Measurements from ENCODE around the gene USP17L22. TPM values are rescaled to one million over a fixed set of nuclear protein-coding genes. Genes with fewer than 3 reads are reported as not detected.
"Not testable (repeated sequence)": the region's sequence is repeated elsewhere in the genome, so short reads cannot be mapped to it uniquely, and the experiment has no call there.

Gene USP17L22
- total RNA-seq, 1 experiment from 2014 or later, result not detected

GRCh38 chr4:9247953-9248680 lies 19.3 kb upstream of the USP17L22 start, which contains the start of gene USP17L18:
Gene USP17L18 (plus strand): TSS chr4:9248630. CDS start chr4:9248630, 0 bp downstream.
- H3K27me3 ChIP-seq (replicated peaks; ENCODE audit: control insufficient read depth, insufficient read depth, low read length); H3K27ac Mint-ChIP-seq (ENCODE audit: unreplicated experiment); H3K9me3 ChIP-seq; H3K4me1 ChIP-seq; BruUV-seq (replicated peaks); H3K4me3 ChIP-seq (ENCODE audit: low read depth, low read length); H3K4me1 Mint-ChIP-seq (ENCODE audit: low read depth, unreplicated experiment); intact Hi-C loops (cut with micrococcal nuclease; ENCODE audit: unreplicated experiment); H3K36me3 Mint-ChIP-seq (ENCODE audit: insufficient read depth, unreplicated experiment); H3K27me3 Mint-ChIP-seq (ENCODE audit: insufficient read depth, unreplicated experiment); H3K36me3 ChIP-seq (ENCODE audit: control insufficient read depth, insufficient read depth, low read length); H3K9me3 Mint-ChIP-seq (ENCODE audit: unreplicated experiment); POLR2A ChIA-PET; H3K4me3 Mint-ChIP-seq (ENCODE audit: unreplicated experiment); CTCF ChIA-PET: not testable (repeated sequence)
- peak in 1 of 2 experiments; percentile 9 for DNase-seq

- BruUV-seq (replicated peaks); H3K36me3 Mint-ChIP-seq (ENCODE audit: insufficient read depth, unreplicated experiment); H3K9me3 Mint-ChIP-seq (ENCODE audit: unreplicated experiment); intact Hi-C loops (cut with micrococcal nuclease; ENCODE audit: unreplicated experiment); H3K4me3 Mint-ChIP-seq (ENCODE audit: unreplicated experiment); POLR2A ChIA-PET; H3K27me3 Mint-ChIP-seq (ENCODE audit: insufficient read depth, unreplicated experiment); H3K36me3 ChIP-seq (ENCODE audit: control insufficient read depth, insufficient read depth, low read length); H3K4me1 Mint-ChIP-seq (ENCODE audit: low read depth, unreplicated experiment); H3K4me1 ChIP-seq; H3K27ac Mint-ChIP-seq (ENCODE audit: unreplicated experiment); CTCF ChIA-PET; H3K9me3 ChIP-seq; H3K4me3 ChIP-seq (ENCODE audit: low read depth, low read length); DNase-seq; H3K27me3 ChIP-seq (replicated peaks; ENCODE audit: control insufficient read depth, insufficient read depth, low read length): not testable (repeated sequence)
Observed at GRCh38 chr4:9253078-9253477, 14.3 kb upstream of the USP17L22 start, which contains the start of gene USP17L19. Gene USP17L19 (plus strand): TSS chr4:9253378. CDS start chr4:9253378, 0 bp downstream.

- H3K36me3 Mint-ChIP-seq (ENCODE audit: insufficient read depth, unreplicated experiment); H3K9me3 ChIP-seq; BruUV-seq (replicated peaks); H3K9me3 Mint-ChIP-seq (ENCODE audit: unreplicated experiment); H3K4me3 Mint-ChIP-seq (ENCODE audit: unreplicated experiment); H3K27me3 ChIP-seq (replicated peaks; ENCODE audit: control insufficient read depth, insufficient read depth, low read length); H3K27ac Mint-ChIP-seq (ENCODE audit: unreplicated experiment); H3K4me1 ChIP-seq; intact Hi-C loops (cut with micrococcal nuclease; ENCODE audit: unreplicated experiment); H3K4me3 ChIP-seq (ENCODE audit: low read depth, low read length); CTCF ChIA-PET; H3K36me3 ChIP-seq (ENCODE audit: control insufficient read depth, insufficient read depth, low read length); POLR2A ChIA-PET; DNase-seq; H3K27me3 Mint-ChIP-seq (ENCODE audit: insufficient read depth, unreplicated experiment); H3K4me1 Mint-ChIP-seq (ENCODE audit: low read depth, unreplicated experiment): not testable (repeated sequence)
Observed at GRCh38 chr4:9257824-9258223, 9.6 kb upstream of the USP17L22 start, which contains the start of gene USP17L20. Gene USP17L20 (plus strand): TSS chr4:9258124. CDS start chr4:9258124, 0 bp downstream.

GRCh38 chr4:9262572-9262971 lies 4.8 kb upstream of the USP17L22 start, which contains the start of gene USP17L21:
Gene USP17L21 (plus strand): TSS chr4:9262872. CDS start chr4:9262872, 0 bp downstream.
- H3K9me3 Mint-ChIP-seq (ENCODE audit: unreplicated experiment); H3K4me1 Mint-ChIP-seq (ENCODE audit: low read depth, unreplicated experiment); BruUV-seq (replicated peaks): not testable (repeated sequence)

GRCh38 chr4:9271719-9272118 lies 4.3 kb downstream of the USP17L22 start:
- H3K9me3 Mint-ChIP-seq (ENCODE audit: unreplicated experiment); H3K4me1 ChIP-seq; POLR2A ChIA-PET; H3K36me3 ChIP-seq (ENCODE audit: control insufficient read depth, insufficient read depth, low read length); intact Hi-C loops (cut with micrococcal nuclease; ENCODE audit: unreplicated experiment); H3K36me3 Mint-ChIP-seq (ENCODE audit: insufficient read depth, unreplicated experiment); H3K4me3 ChIP-seq (ENCODE audit: low read depth, low read length); H3K4me3 Mint-ChIP-seq (ENCODE audit: unreplicated experiment); H3K27ac Mint-ChIP-seq (ENCODE audit: unreplicated experiment); CTCF ChIA-PET; BruUV-seq (replicated peaks); H3K9me3 ChIP-seq; H3K27me3 Mint-ChIP-seq (ENCODE audit: insufficient read depth, unreplicated experiment); H3K4me1 Mint-ChIP-seq (ENCODE audit: low read depth, unreplicated experiment); H3K27me3 ChIP-seq (replicated peaks; ENCODE audit: control insufficient read depth, insufficient read depth, low read length): not testable (repeated sequence)
- peak; percentile 15 to 51 for DNase-seq

More at GRCh38 chr4:9262572-9262971, 4.8 kb upstream of the USP17L22 start, which contains the start of gene USP17L21:
- intact Hi-C loops (cut with micrococcal nuclease; ENCODE audit: unreplicated experiment); CTCF ChIA-PET; H3K36me3 Mint-ChIP-seq (ENCODE audit: insufficient read depth, unreplicated experiment); H3K27ac Mint-ChIP-seq (ENCODE audit: unreplicated experiment); H3K4me3 Mint-ChIP-seq (ENCODE audit: unreplicated experiment); H3K9me3 ChIP-seq; H3K27me3 ChIP-seq (replicated peaks; ENCODE audit: control insufficient read depth, insufficient read depth, low read length); H3K36me3 ChIP-seq (ENCODE audit: control insufficient read depth, insufficient read depth, low read length); DNase-seq; H3K4me3 ChIP-seq (ENCODE audit: low read depth, low read length); H3K4me1 ChIP-seq; H3K27me3 Mint-ChIP-seq (ENCODE audit: insufficient read depth, unreplicated experiment); POLR2A ChIA-PET: not testable (repeated sequence)

Other genes with a start within 250 kb of the USP17L22 start
- not detected in 2 replicates for gene FAM90A26, start 97.2 kb upstream of the USP17L22 start, total RNA-seq (2022)
- not detected in 2 replicates for gene USP17L10, start 57.0 kb upstream of the USP17L22 start, total RNA-seq (2022)
- not detected in 2 replicates for gene USP17L11, start 52.2 kb upstream of the USP17L22 start, total RNA-seq (2022)
- not detected in 2 replicates for gene USP17L12, start 47.5 kb upstream of the USP17L22 start, total RNA-seq (2022)
- not detected in 2 replicates for gene USP17L13, start 42.7 kb upstream of the USP17L22 start, total RNA-seq (2022)
- gene USP17L15, start 33.2 kb upstream of the USP17L22 start, total RNA-seq (2022), result not detected in 2 replicates
- not detected in 2 replicates for gene USP17L17, start 23.7 kb upstream of the USP17L22 start, total RNA-seq (2022)
- not detected in 2 replicates for gene USP17L18, start 19.0 kb upstream of the USP17L22 start, total RNA-seq (2022)
- gene USP17L19, start 14.2 kb upstream of the USP17L22 start, total RNA-seq (2022), result not detected in 2 replicates
- not detected in 2 replicates for gene USP17L20, start 9.5 kb upstream of the USP17L22 start, total RNA-seq (2022)
- not detected in 2 replicates for gene USP17L21, start 4.7 kb upstream of the USP17L22 start, total RNA-seq (2022)
- gene USP17L24, start 57.5 kb downstream of the USP17L22 start, total RNA-seq (2022), result not detected in 2 replicates
- not detected in 2 replicates for gene USP17L25, start 62.3 kb downstream of the USP17L22 start, total RNA-seq (2022)
- not detected in 2 replicates for gene USP17L26, start 67.0 kb downstream of the USP17L22 start, total RNA-seq (2022)
- gene USP17L5, start 71.8 kb downstream of the USP17L22 start, total RNA-seq (2022), result not detected in 2 replicates
- gene USP17L27, start 76.5 kb downstream of the USP17L22 start, total RNA-seq (2022), result not detected in 2 replicates
- gene USP17L28, start 81.3 kb downstream of the USP17L22 start, total RNA-seq (2022), result not detected in 2 replicates
- gene USP17L29, start 86.0 kb downstream of the USP17L22 start, total RNA-seq (2022), result not detected in 2 replicates
- gene USP17L30, start 95.5 kb downstream of the USP17L22 start, total RNA-seq (2022), result not detected in 2 replicates
- gene DEFB131A, start 176.8 kb downstream of the USP17L22 start, total RNA-seq (2022), result not detected in 2 replicates